ENCODE measurements around the gene RGS3. TPM values are rescaled to one million over a fixed set of nuclear protein-coding genes. Genes with fewer than 3 reads are reported as not detected.
"Not testable (repeated sequence)": the region's sequence is repeated elsewhere in the genome, so short reads cannot be mapped to it uniquely, and the experiment has no call there.

The RGS3 gene
- polyA plus RNA-seq, 4 donors, result 35.5 to 45.7 (median 43.6) TPM

GRCh38 chr9:113486327-113486726, 22.8 kb downstream of the RGS3 start:
- DNase-seq (ENCODE audit: low read depth in 4 of 4, low spot score in 3 of 4), result no peak

GRCh38 chr9:113488071-113488470, 24.5 kb downstream of the RGS3 start:
- no peak for DNase-seq (ENCODE audit: low read depth in 4 of 4, low spot score in 3 of 4)

GRCh38 chr9:113488490-113488889, 25.0 kb downstream of the RGS3 start:
- DNase-seq (ENCODE audit: low read depth in 4 of 4, low spot score in 3 of 4), result no peak

GRCh38 chr9:113491147-113491546, 27.6 kb downstream of the RGS3 start:
- not testable (repeated sequence) for DNase-seq (ENCODE audit: low read depth in 4 of 4, low spot score in 3 of 4)

- no peak for DNase-seq (ENCODE audit: low read depth in 4 of 4, low spot score in 3 of 4)
Measured at GRCh38 chr9:113492343-113493202, 29.0 kb downstream of the RGS3 start.

- no peak for DNase-seq (ENCODE audit: low read depth in 4 of 4, low spot score in 3 of 4)
Measured at GRCh38 chr9:113493203-113493520, 29.6 kb downstream of the RGS3 start.

GRCh38 chr9:113495526-113495925, 32.0 kb downstream of the RGS3 start:
- no peak for DNase-seq (ENCODE audit: low read depth in 4 of 4, low spot score in 3 of 4)

- no peak for DNase-seq (ENCODE audit: low read depth in 4 of 4, low spot score in 3 of 4)
Measured at GRCh38 chr9:113497051-113497450, 33.5 kb downstream of the RGS3 start.

GRCh38 chr9:113499153-113499875, 35.8 kb downstream of the RGS3 start:
- DNase-seq (ENCODE audit: low read depth in 4 of 4, low spot score in 3 of 4), result no peak

- DNase-seq (ENCODE audit: low read depth in 4 of 4, low spot score in 3 of 4), result no peak
Measured at GRCh38 chr9:113499876-113500497, 36.5 kb downstream of the RGS3 start.

GRCh38 chr9:113501129-113501686, 37.7 kb downstream of the RGS3 start:
- no peak for DNase-seq (ENCODE audit: low read depth in 4 of 4, low spot score in 3 of 4)

- no peak for DNase-seq (ENCODE audit: low read depth in 4 of 4, low spot score in 3 of 4)
Measured at GRCh38 chr9:113501852-113502251, 38.3 kb downstream of the RGS3 start.

GRCh38 chr9:113502427-113503034, 39.0 kb downstream of the RGS3 start:
- DNase-seq (ENCODE audit: low read depth in 4 of 4, low spot score in 3 of 4), result no peak

- DNase-seq (ENCODE audit: low read depth in 4 of 4, low spot score in 3 of 4), result no peak
Measured at GRCh38 chr9:113503131-113503541, 39.6 kb downstream of the RGS3 start.

- DNase-seq (ENCODE audit: low read depth in 4 of 4, low spot score in 3 of 4), result no peak
Measured at GRCh38 chr9:113503613-113504211, 40.2 kb downstream of the RGS3 start.

GRCh38 chr9:113504725-113505590, 41.4 kb downstream of the RGS3 start:
- no peak for DNase-seq (ENCODE audit: low read depth in 4 of 4, low spot score in 3 of 4)

GRCh38 chr9:113506090-113506589, 42.6 kb downstream of the RGS3 start:
- no peak for DNase-seq (ENCODE audit: low read depth in 4 of 4, low spot score in 3 of 4)

GRCh38 chr9:113507256-113507655, 43.7 kb downstream of the RGS3 start:
- DNase-seq (ENCODE audit: low read depth in 4 of 4, low spot score in 3 of 4), result no peak

GRCh38 chr9:113508111-113508749, 44.7 kb downstream of the RGS3 start:
- no peak for DNase-seq (ENCODE audit: low read depth in 4 of 4, low spot score in 3 of 4)
